GM23338 (cell line): ENCODE results near the gene DEFB131A.
"Not testable (repeated sequence)": the region's sequence is repeated elsewhere in the genome, so short reads cannot be mapped to it uniquely, and the experiment has no call there.

Experiments
- CREB1 ChIP-seq: fragments of 250-450 bp; sonication (Bioruptor Pico); IDR thresholded peaks from 2 replicates; pipeline ENCODE4 v1.5.0; 2020; ENCODE audit warnings: low read depth, mild to moderate bottlenecking, moderate library complexity
- CTCF ChIP-seq, 2 experiments: fragments of 200-600 bp in 1 of 2; sonication (generic) in 1 of 2; conservative IDR thresholded peaks; 2 replicates each; pipeline versions ENCODE4 v1.5.1 to v1.6.1; 2016 to 2017; ENCODE audit warnings: antibody characterized with exemption in 2 of 2, low read depth in 2 of 2, mild to moderate bottlenecking in 2 of 2, moderate library complexity in 1 of 2
- ETS1 ChIP-seq: IDR thresholded peaks from 2 replicates; pipeline ENCODE4 v1.6.1; 2016; ENCODE audit warnings: antibody characterized with exemption
- EZH2 ChIP-seq: fragments of 200-600 bp; sonication (generic); IDR thresholded peaks from one replicate; pipeline ENCODE4 v1.8.0; 2017; ENCODE audit warnings: antibody characterized with exemption, mild to moderate bottlenecking, low read depth; ENCODE audit not compliant: unreplicated experiment
- EZH2phosphoT487 ChIP-seq: fragments of 200-600 bp; sonication (generic); IDR thresholded peaks from one replicate; pipeline ENCODE4 v1.8.1; 2018; ENCODE audit warnings: antibody characterized with exemption; ENCODE audit not compliant: unreplicated experiment
- JUNB ChIP-seq: IDR thresholded peaks from one replicate; pipeline ENCODE4 v1.6.1; 2016; ENCODE audit warnings: antibody characterized with exemption; ENCODE audit not compliant: unreplicated experiment
- NANOG ChIP-seq: IDR thresholded peaks from 2 replicates; pipeline ENCODE4 v1.6.1; 2016; ENCODE audit warnings: antibody characterized with exemption, borderline replicate concordance
- POLR2AphosphoS5 ChIP-seq: IDR thresholded peaks from 2 replicates; pipeline ENCODE4 v1.6.1; 2016; ENCODE audit warnings: antibody characterized with exemption, low read depth
- REST ChIP-seq: IDR thresholded peaks from one replicate; pipeline ENCODE4 v1.6.1; 2018; ENCODE audit warnings: antibody characterized with exemption; ENCODE audit not compliant: unreplicated experiment
- STAT1 ChIP-seq: IDR thresholded peaks from one replicate; pipeline ENCODE4 v1.6.1; 2016; ENCODE audit warnings: antibody characterized with exemption; ENCODE audit not compliant: unreplicated experiment
- ZNF114 ChIP-seq: fragments of 250-450 bp; sonication (Bioruptor Pico); IDR thresholded peaks from 2 replicates; pipeline ENCODE4 v1.5.0; 2020; ENCODE audit warnings: mild to moderate bottlenecking, moderate library complexity
- ZNF331 ChIP-seq: fragments of 250-450 bp; sonication (Bioruptor Pico); IDR thresholded peaks from 2 replicates; pipeline ENCODE4 v1.5.0; 2020; ENCODE audit warnings: low read depth, mild to moderate bottlenecking, moderate library complexity
- ZNF462 ChIP-seq: fragments of 250-450 bp; sonication (Bioruptor Pico); IDR thresholded peaks from 2 replicates; pipeline ENCODE4 v1.5.0; 2020; ENCODE audit warnings: mild to moderate bottlenecking, moderate library complexity

- not testable (repeated sequence) for TF ChIP-seq CREB1 (CRISPR knock-in tag); EZH2; CTCF (conservative IDR thresholded peaks at IDR 0.05; ENCODE audit: low read depth in 2 of 2); POLR2AphosphoS5; REST; JUNB; ZNF114 (CRISPR knock-in tag); EZH2phosphoT487; STAT1; ZNF331; NANOG; ETS1; ZNF462 (CRISPR knock-in tag)
Measured at GRCh38 chr4:9479466-9479865, 35.3 kb downstream of the DEFB131A start.
